ENCODE data around the gene NDUFB2.
"Not testable (repeated sequence)": the region's sequence is repeated elsewhere in the genome, so short reads cannot be mapped to it uniquely, and the experiment has no call there.

The NDUFB2 gene

GRCh38 chr7:140693849-140694248 lies 2.7 kb upstream of the NDUFB2 start:
- not testable (repeated sequence) for DNase-seq

GRCh38 chr7:140694592-140694991 lies 1.9 kb upstream of the NDUFB2 start:
- DNase-seq: no peak

- no peak for DNase-seq
Observed at GRCh38 chr7:140695381-140695780, 1.1 kb upstream of the NDUFB2 start.

GRCh38 chr7:140696024-140696679 lies 356 bp upstream of the NDUFB2 start:
- DNase-seq: peak; percentile 94

- DNase-seq: no peak
Observed at GRCh38 chr7:140697447-140698143, 1.1 kb downstream of the NDUFB2 start.

- DNase-seq: no peak
Observed at GRCh38 chr7:140698477-140698876, 2.0 kb downstream of the NDUFB2 start.

GRCh38 chr7:140702774-140703173 lies 6.3 kb downstream of the NDUFB2 start:
- DNase-seq: no peak

GRCh38 chr7:140704205-140704604 lies 7.7 kb downstream of the NDUFB2 start:
- DNase-seq: no peak

- DNase-seq: no peak
Observed at GRCh38 chr7:140707132-140707531, 10.6 kb downstream of the NDUFB2 start.

- not testable (repeated sequence) for DNase-seq
Observed at GRCh38 chr7:140708764-140709163, 12.3 kb downstream of the NDUFB2 start.

GRCh38 chr7:140712392-140712791 lies 15.9 kb downstream of the NDUFB2 start:
- not testable (repeated sequence) for DNase-seq

- no peak for DNase-seq
Observed at GRCh38 chr7:140714331-140715040, 18.0 kb downstream of the NDUFB2 start.

GRCh38 chr7:140719721-140720120 lies 23.2 kb downstream of the NDUFB2 start:
- no peak for DNase-seq

GRCh38 chr7:140722254-140722653 lies 25.7 kb downstream of the NDUFB2 start:
- no peak for DNase-seq

- DNase-seq: no peak
Observed at GRCh38 chr7:140723006-140723405, 26.5 kb downstream of the NDUFB2 start.

- DNase-seq: no peak
Observed at GRCh38 chr7:140723574-140723973, 27.1 kb downstream of the NDUFB2 start.

- no peak for DNase-seq
Observed at GRCh38 chr7:140724706-140725105, 28.2 kb downstream of the NDUFB2 start.

GRCh38 chr7:140726281-140726680 lies 29.8 kb downstream of the NDUFB2 start:
- no peak for DNase-seq

- no peak for DNase-seq
Observed at GRCh38 chr7:140732416-140732815, 35.9 kb downstream of the NDUFB2 start.

GRCh38 chr7:140734096-140734495 lies 37.6 kb downstream of the NDUFB2 start:
- no peak for DNase-seq

- DNase-seq: no peak
Observed at GRCh38 chr7:140734729-140735128, 38.2 kb downstream of the NDUFB2 start.

GRCh38 chr7:140738280-140738679 lies 41.8 kb downstream of the NDUFB2 start:
- DNase-seq: no peak

- DNase-seq: not testable (repeated sequence)
Observed at GRCh38 chr7:140743255-140743654, 46.7 kb downstream of the NDUFB2 start.

GRCh38 chr7:140744005-140744404 lies 47.5 kb downstream of the NDUFB2 start:
- DNase-seq: no peak

Measured in stimulated activated CD4-positive, alpha-beta T cell treated with anti-CD3 and anti-CD28 coated beads, Interleukin-4, amount 100 ng/mL, for 24 hours (primary cell).